Skeletal muscle satellite cell (primary cell): ENCODE measurements around the gene STEAP1. TPM values are rescaled to one million over a fixed set of nuclear protein-coding genes. Genes with fewer than 3 reads are reported as not detected.
A peak's percentile ranks its signal among the peaks of the same experiment; 100 is the strongest.
"Not testable (repeated sequence)": the region's sequence is repeated elsewhere in the genome, so short reads cannot be mapped to it uniquely, and the experiment has no call there.

Source experiments
- H3K27me3 ChIP-seq: 2 replicates; pipeline ENCODE4 v1.7.0; 2013; ENCODE audit warnings: low read length; ENCODE audit not compliant: control insufficient read depth, insufficient read depth
- H3K36me3 ChIP-seq: 2 replicates; pipeline ENCODE4 v1.7.0; 2013; ENCODE audit warnings: mild to moderate bottlenecking, control low read depth, low read length; ENCODE audit not compliant: insufficient read depth
- H3K4me1 ChIP-seq: 2 replicates; pipeline ENCODE4 v1.7.0; 2013; ENCODE audit warnings: low read length; ENCODE audit not compliant: control insufficient read depth, insufficient read depth
- H3K4me2 ChIP-seq: 2 replicates; pipeline ENCODE4 v1.7.0; 2013; ENCODE audit warnings: mild to moderate bottlenecking, low read length
- H3K4me3 ChIP-seq: 2 replicates; pipeline ENCODE4 v1.7.0; 2013; ENCODE audit warnings: low read length
- H3K9ac ChIP-seq: 2 replicates; pipeline ENCODE4 v1.7.0; 2013; ENCODE audit warnings: mild to moderate bottlenecking, low read depth, low read length, moderate library complexity
- H3K9me3 ChIP-seq: replicated peaks from 2 replicates; pipeline ENCODE4 v1.7.0; 2013; ENCODE audit warnings: mild to moderate bottlenecking, control low read depth, low read length
- total RNA-seq: library from RNA; depleted of rRNA; stranded (reverse); fragments of >200 nt; gene quantifications from 2 replicates; pipeline ENCODE4 v1.2.3, GENCODE V29; 2012; rRNA removed

STEAP1 gene
- total RNA-seq, result 137 and 156 TPM in 2 replicates

GRCh38 chr7:90153943-90154771, at the start of gene STEAP1:
STEAP1 (plus strand) TSS chr7:90154469; CDS start chr7:90159789, 5,320 bp downstream.
- H3K9me3 ChIP-seq, H3K27me3 ChIP-seq, H3K36me3 ChIP-seq: not testable (repeated sequence)
- H3K4me1 ChIP-seq, result peaks cover 31% of the 10 kb centered on the region
- peak within 1 kb of the TSS; percentile 92 for H3K4me2 ChIP-seq
- peak within 1 kb of the TSS; percentile 91 for H3K4me3 ChIP-seq
- peak within 1 kb of the TSS; percentile 87 for H3K9ac ChIP-seq

GRCh38 chr7:90114972-90115371, 39.3 kb upstream of the STEAP1 start:
- not testable (repeated sequence) for H3K36me3 ChIP-seq, H3K4me1 ChIP-seq, H3K9ac ChIP-seq

GRCh38 chr7:90118551-90119177, 35.6 kb upstream of the STEAP1 start:
- Histone ChIP-seq H3K27me3 (peaks cover 14% of the 10 kb centered on the region), H3K4me3 (peak overlapping the region; percentile 69), H3K4me2 (peak overlapping the region; percentile 78)
- H3K9ac ChIP-seq, H3K4me1 ChIP-seq, H3K9me3 ChIP-seq, H3K36me3 ChIP-seq: not testable (repeated sequence)

More at GRCh38 chr7:90114972-90115371, 39.3 kb upstream of the STEAP1 start:
- H3K27me3 ChIP-seq, result peaks cover 14% of the 10 kb centered on the region
- not testable (repeated sequence) for H3K4me2 ChIP-seq, H3K4me3 ChIP-seq, H3K9me3 ChIP-seq

- Histone ChIP-seq H3K4me3 (peak overlapping the region; percentile 69), H3K4me2 (peak overlapping the region; percentile 78), H3K9ac (no peak overlapping the region), H3K9me3 (no peaks in the 10 kb centered on the region), H3K27me3 (peaks cover 14% of the 10 kb centered on the region), H3K4me1 (peaks cover 3% of the 10 kb centered on the region), H3K36me3 (no peaks in the 10 kb centered on the region)
These were observed 34.9 kb upstream of the STEAP1 start for GRCh38 chr7:90119178-90119971.

GRCh38 chr7:90120205-90120604, 34.1 kb upstream of the STEAP1 start:
- H3K36me3 ChIP-seq, H3K9ac ChIP-seq, H3K9me3 ChIP-seq, H3K4me3 ChIP-seq, H3K4me1 ChIP-seq, H3K4me2 ChIP-seq: not testable (repeated sequence)
- peaks cover 14% of the 10 kb centered on the region for H3K27me3 ChIP-seq

- not testable (repeated sequence) for H3K27me3 ChIP-seq, H3K4me1 ChIP-seq, H3K9me3 ChIP-seq, H3K4me2 ChIP-seq, H3K9ac ChIP-seq, H3K36me3 ChIP-seq, H3K4me3 ChIP-seq
These were observed 22.5 kb upstream of the STEAP1 start for GRCh38 chr7:90131746-90132145.

GRCh38 chr7:90147079-90147960, 6.9 kb upstream of the STEAP1 start:
- H3K27me3 ChIP-seq, H3K9me3 ChIP-seq, H3K4me1 ChIP-seq, H3K9ac ChIP-seq, H3K36me3 ChIP-seq, H3K4me3 ChIP-seq, H3K4me2 ChIP-seq: not testable (repeated sequence)

GRCh38 chr7:90149428-90149827, 4.8 kb upstream of the STEAP1 start:
- not testable (repeated sequence) for H3K36me3 ChIP-seq, H3K4me2 ChIP-seq

GRCh38 chr7:90151884-90152283, 2.4 kb upstream of the STEAP1 start:
- peaks cover 17% of the 10 kb centered on the region for H3K4me1 ChIP-seq
- H3K27me3 ChIP-seq, H3K4me2 ChIP-seq, H3K36me3 ChIP-seq, H3K4me3 ChIP-seq, H3K9me3 ChIP-seq, H3K9ac ChIP-seq: not testable (repeated sequence)

More at GRCh38 chr7:90149428-90149827, 4.8 kb upstream of the STEAP1 start:
- H3K9me3 ChIP-seq, H3K4me3 ChIP-seq, H3K4me1 ChIP-seq, H3K9ac ChIP-seq, H3K27me3 ChIP-seq: not testable (repeated sequence)

GRCh38 chr7:90152642-90153253, 1.5 kb upstream of the STEAP1 start:
- not testable (repeated sequence) for H3K9me3 ChIP-seq, H3K4me2 ChIP-seq, H3K4me3 ChIP-seq, H3K36me3 ChIP-seq, H3K9ac ChIP-seq, H3K27me3 ChIP-seq
- peaks cover 21% of the 10 kb centered on the region for H3K4me1 ChIP-seq
